Measurements from ENCODE around the gene ENOX1. TPM values are rescaled to one million over a fixed set of nuclear protein-coding genes. Genes with fewer than 3 reads are reported as not detected.

ENOX1 gene
- total RNA-seq, 1 experiment from 2014 or later, result 0.35 TPM

DNA sequence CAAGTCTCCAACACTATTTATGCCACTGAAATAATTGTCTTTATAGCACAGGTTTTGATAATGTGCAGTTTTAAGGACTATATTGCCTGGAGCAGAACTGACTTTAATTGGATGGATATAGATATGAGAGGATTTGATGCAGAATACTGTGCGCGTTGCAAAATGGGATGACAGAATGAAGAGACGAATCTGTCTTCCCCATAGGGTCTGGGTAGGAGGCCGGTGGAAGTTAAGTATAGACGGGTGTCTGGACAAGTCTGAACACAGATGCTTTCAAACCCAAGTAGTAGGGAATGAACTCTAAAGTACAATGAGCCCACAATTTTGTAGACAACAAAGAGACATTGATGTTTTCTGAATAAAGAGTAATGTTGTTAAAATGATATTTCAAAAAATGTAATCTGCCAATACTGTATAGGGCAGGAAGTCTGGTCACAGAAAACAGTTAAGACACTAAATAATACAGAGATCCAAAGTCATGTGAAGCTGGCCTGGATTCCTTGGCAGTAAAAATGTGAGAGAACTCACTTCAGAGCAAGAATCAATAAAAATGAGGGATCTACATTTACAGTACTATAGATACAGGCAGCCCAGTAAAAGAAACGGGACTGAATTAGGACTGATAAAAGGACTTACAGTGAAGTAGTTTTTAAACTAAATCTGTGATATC lies 125.5 kb downstream of the ENOX1 start:
- POLR2A ChIA-PET (ENCODE audit: unreplicated experiment), result no interaction called here

DNA sequence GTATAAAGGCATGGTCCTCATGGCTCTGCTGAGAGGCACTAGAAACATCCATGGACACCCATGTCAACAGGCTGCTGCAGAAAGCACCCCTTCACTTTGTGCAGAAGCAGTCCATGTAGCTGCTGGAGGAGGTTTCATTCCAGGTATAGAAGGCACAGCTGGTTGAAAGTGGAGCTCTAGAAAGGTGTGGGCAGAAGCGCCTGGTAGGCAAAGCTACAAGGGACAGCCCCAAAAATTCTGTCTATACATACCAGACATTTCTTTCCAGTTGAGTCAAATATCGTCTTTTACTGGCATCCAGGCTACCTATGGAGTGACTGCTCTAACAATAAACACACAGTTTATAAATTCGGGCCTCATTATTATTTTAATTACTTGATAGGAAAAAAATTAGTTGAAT lies 129.3 kb downstream of the ENOX1 start:
- ChIA-PET CTCF (no interaction called here), POLR2A (ENCODE audit: unreplicated experiment) (no interaction called here)
- intact Hi-C loops (cut with micrococcal nuclease; ENCODE audit: unreplicated experiment), result no loop called here
- H3K4me1 ChIP-seq (replicated peaks; ENCODE audit: insufficient read depth), result no peaks in the 10 kb centered on the region
- no peak overlapping the region for H3K4me2 ChIP-seq
- no peak for DNase-seq
- H3K27me3 ChIP-seq (ENCODE audit: insufficient read depth, low read depth), result no peaks in the 10 kb centered on the region
- H3K79me2 ChIP-seq (ENCODE audit: low read depth), result no peaks in the 10 kb centered on the region
- H3K9me2 ChIP-seq (ENCODE audit: insufficient read depth), result no peaks in the 10 kb centered on the region
- H3F3A ChIP-seq (ENCODE audit: insufficient read depth, low read depth), result no peaks in the 10 kb centered on the region
- no peaks in the 10 kb centered on the region for H4K20me1 ChIP-seq (ENCODE audit: insufficient read depth)
- H3K4me3 ChIP-seq, result no peak overlapping the region
- no peaks in the 10 kb centered on the region for H3K9me3 ChIP-seq (ENCODE audit: insufficient read depth, low read depth)
- no TSS peak for BruUV-seq (replicated peaks)
- no peaks in the 10 kb centered on the region for H3K36me3 ChIP-seq (ENCODE audit: low read depth)
- TF ChIP-seq EZH2 (IDR thresholded peaks at IDR 0.05; ENCODE audit: low read depth), result no peak
- TF ChIP-seq, protein P1, sequence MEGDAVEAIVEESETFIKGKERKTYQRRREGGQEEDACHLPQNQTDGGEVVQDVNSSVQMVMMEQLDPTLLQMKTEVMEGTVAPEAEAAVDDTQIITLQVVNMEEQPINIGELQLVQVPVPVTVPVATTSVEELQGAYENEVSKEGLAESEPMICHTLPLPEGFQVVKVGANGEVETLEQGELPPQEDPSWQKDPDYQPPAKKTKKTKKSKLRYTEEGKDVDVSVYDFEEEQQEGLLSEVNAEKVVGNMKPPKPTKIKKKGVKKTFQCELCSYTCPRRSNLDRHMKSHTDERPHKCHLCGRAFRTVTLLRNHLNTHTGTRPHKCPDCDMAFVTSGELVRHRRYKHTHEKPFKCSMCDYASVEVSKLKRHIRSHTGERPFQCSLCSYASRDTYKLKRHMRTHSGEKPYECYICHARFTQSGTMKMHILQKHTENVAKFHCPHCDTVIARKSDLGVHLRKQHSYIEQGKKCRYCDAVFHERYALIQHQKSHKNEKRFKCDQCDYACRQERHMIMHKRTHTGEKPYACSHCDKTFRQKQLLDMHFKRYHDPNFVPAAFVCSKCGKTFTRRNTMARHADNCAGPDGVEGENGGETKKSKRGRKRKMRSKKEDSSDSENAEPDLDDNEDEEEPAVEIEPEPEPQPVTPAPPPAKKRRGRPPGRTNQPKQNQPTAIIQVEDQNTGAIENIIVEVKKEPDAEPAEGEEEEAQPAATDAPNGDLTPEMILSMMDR (conservative IDR thresholded peaks at IDR 0.05), result no peak
- H2AFZ ChIP-seq, result no peak overlapping the region
- no peak overlapping the region for H3K27ac ChIP-seq

More for the DNA sequence above, 125.5 kb downstream of the ENOX1 start:
- DNase-seq, result no peak
- Histone ChIP-seq H3K36me3 (ENCODE audit: low read depth) (no peaks in the 10 kb centered on the region), H3K4me3 (no peak overlapping the region), H3K9me3 (ENCODE audit: insufficient read depth, low read depth) (no peaks in the 10 kb centered on the region), H3K4me1 (replicated peaks; ENCODE audit: insufficient read depth) (peaks cover 10% of the 10 kb centered on the region; the same call in 1 of the 2 replicates), H3K27ac (no peak overlapping the region), H3K4me2 (no peak overlapping the region), H2AFZ (no peak overlapping the region), H3K27me3 (ENCODE audit: insufficient read depth, low read depth) (no peaks in the 10 kb centered on the region), H3K79me2 (ENCODE audit: low read depth) (no peaks in the 10 kb centered on the region), H3K9me2 (ENCODE audit: insufficient read depth) (no peaks in the 10 kb centered on the region), H4K20me1 (ENCODE audit: insufficient read depth) (no peaks in the 10 kb centered on the region), H3F3A (ENCODE audit: insufficient read depth, low read depth) (no peaks in the 10 kb centered on the region)
- intact Hi-C loops (cut with micrococcal nuclease; ENCODE audit: unreplicated experiment), result no loop called here
- no peak for TF ChIP-seq EZH2 (IDR thresholded peaks at IDR 0.05; ENCODE audit: low read depth)
- TF ChIP-seq, protein P1 (conservative IDR thresholded peaks at IDR 0.05), result no peak
- no TSS peak for BruUV-seq (replicated peaks)
- CTCF ChIA-PET, result no interaction called here

DNA sequence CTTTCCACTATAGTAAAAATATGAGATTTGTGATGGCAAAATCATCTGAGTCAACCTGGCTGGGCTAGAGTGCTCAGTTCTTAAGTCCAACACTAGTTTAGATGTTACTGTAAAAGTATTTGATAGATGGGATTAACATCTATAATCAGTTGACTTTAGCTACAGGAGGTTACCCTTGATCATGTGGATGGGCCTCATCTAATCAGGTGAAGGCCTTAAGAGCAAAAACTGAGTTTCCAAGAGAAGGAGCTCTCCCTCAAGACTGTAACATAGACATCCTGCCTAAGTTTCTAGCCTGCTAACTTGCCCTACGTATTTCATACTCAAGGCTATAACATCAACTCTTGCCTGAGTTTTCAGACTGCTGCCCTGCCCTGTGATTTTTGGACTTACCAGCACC lies 132.8 kb downstream of the ENOX1 start:
- no peaks in the 10 kb centered on the region for H3K79me2 ChIP-seq (ENCODE audit: low read depth)

More for the DNA sequence above, 132.8 kb downstream of the ENOX1 start:
- Histone ChIP-seq H3K27ac (no peak overlapping the region), H3K36me3 (ENCODE audit: low read depth) (no peaks in the 10 kb centered on the region), H3K4me1 (replicated peaks; ENCODE audit: insufficient read depth) (no peaks in the 10 kb centered on the region), H3K9me2 (ENCODE audit: insufficient read depth) (no peaks in the 10 kb centered on the region), H2AFZ (no peak overlapping the region), H3K4me2 (no peak overlapping the region), H3K9me3 (ENCODE audit: insufficient read depth, low read depth) (no peaks in the 10 kb centered on the region), H4K20me1 (ENCODE audit: insufficient read depth) (no peaks in the 10 kb centered on the region), H3K27me3 (ENCODE audit: insufficient read depth, low read depth) (no peaks in the 10 kb centered on the region), H3F3A (ENCODE audit: insufficient read depth, low read depth) (no peaks in the 10 kb centered on the region), H3K4me3 (no peak overlapping the region)
- CTCF ChIA-PET, result no interaction called here
- BruUV-seq (replicated peaks), result no TSS peak
- intact Hi-C loops (cut with micrococcal nuclease; ENCODE audit: unreplicated experiment), result no loop called here
- POLR2A ChIA-PET (ENCODE audit: unreplicated experiment), result no interaction called here
- TF ChIP-seq EZH2 (IDR thresholded peaks at IDR 0.05; ENCODE audit: low read depth), result no peak
- TF ChIP-seq, protein P1 (conservative IDR thresholded peaks at IDR 0.05), result no peak
- no peak for DNase-seq
